HepG2 (cell line): Measurements from ENCODE around the gene FGF2. TPM values are rescaled to one million over a fixed set of nuclear protein-coding genes. Genes with fewer than 3 reads are reported as not detected.

Experiments
- ATAC-seq: fragments of 200-7000 bp; cut with Tn5 transposase; 3 replicates; pipeline ENCODE4 v1.9.1; 2020; ENCODE audit warnings: mild to moderate bottlenecking, moderate library complexity
- BruUV-seq: library from RNA; stranded (reverse); fragments of 400-500 nt; replicated peaks from 2 replicates; lab custom pipeline; 2021; lab: Mats Ljungman, UMichigan
- CTCF ChIA-PET: fragments of 300-600 bp; formaldehyde crosslinking; extraction: SDS; loops from one replicate; lab custom pipeline; 2021; ENCODE audit warnings: low total read pairs, inconsistent platforms, low intra/inter-chr PET ratio; lab: Yijun Ruan, JAX
- POLR2A ChIA-PET: fragments of 350-600 bp; sonication (Branson Sonifier 250); formaldehyde crosslinking; loops from one replicate; lab custom pipeline; 2020; ENCODE audit warnings: antibody characterized with exemption, inconsistent platforms; lab: Yijun Ruan, JAX
- DNase-seq: peaks from one replicate; pipeline ENCODE4 v3.0.0-alpha.2; 2015; ENCODE audit warnings: low spot score
- FAIRE-seq: peaks from 3 replicates; lab custom pipeline; 2011; peaks lifted over from hg19 to GRCh38; lab: Jason Lieb, UNC
- H2AFZ ChIP-seq: one replicate; pipeline ENCODE4 v1.6.1; 2011; ENCODE audit warnings: low read length, inconsistent platforms
- H3K27ac ChIP-seq: fragments of 300-600 bp; 3 replicates; pipeline ENCODE4 v1.8.0; 2011; ENCODE audit warnings: mixed run types, mild to moderate bottlenecking, mixed read lengths, low read length, inconsistent platforms; ENCODE audit not compliant: insufficient read depth; ENCODE audit errors: extremely low read length
- H3K27me3 ChIP-seq, 2 experiments: fragments of 200-600 bp in 1 of 2; 2 replicates in 1 of 2; 3 replicates in 1 of 2; pipeline versions ENCODE4 v1.6.0 to v1.8.0; 2011; ENCODE audit warnings: low read length in 2 of 2, mild to moderate bottlenecking in 2 of 2, moderate library complexity in 2 of 2, inconsistent platforms in 1 of 2; ENCODE audit not compliant: insufficient read depth in 2 of 2, control insufficient read depth in 1 of 2
- H3K36me3 ChIP-seq, 2 experiments: fragments of 200-600 bp in 1 of 2; replicated peaks in 1 of 2; 2 replicates in 1 of 2; 3 replicates in 1 of 2; pipeline versions ENCODE4 v1.5.1 to v1.8.0; 2011; ENCODE audit warnings: low read length in 2 of 2, inconsistent platforms in 1 of 2; ENCODE audit not compliant: insufficient read depth in 2 of 2, control insufficient read depth in 1 of 2
- H3K4me1 ChIP-seq: 2 replicates; pipeline ENCODE4 v1.5.1; 2012; ENCODE audit warnings: low read length, inconsistent platforms; ENCODE audit not compliant: insufficient read depth
- H3K4me2 ChIP-seq: 2 replicates; pipeline ENCODE4 v1.6.0; 2011; ENCODE audit warnings: low read depth, low read length, inconsistent platforms
- H3K4me3 ChIP-seq, 3 experiments: fragments of 200-600 bp in 1 of 3; sonication (generic), shearing (Covaris generic) in 1 of 3; replicated peaks in 1 of 3; 2 replicates each; pipeline ENCODE4 v1.5.1; 2011 to 2016; ENCODE audit warnings: low read length in 3 of 3, inconsistent platforms in 2 of 3, low read depth in 2 of 3, mild to moderate bottlenecking in 2 of 3, control low read depth in 1 of 3, mixed read lengths in 1 of 3; ENCODE audit not compliant: insufficient read depth in 1 of 3
- H3K79me2 ChIP-seq: one replicate; pipeline ENCODE4 v1.6.1; 2011; ENCODE audit warnings: low read length, inconsistent platforms; ENCODE audit not compliant: insufficient read depth
- H3K9ac ChIP-seq: 2 replicates; pipeline ENCODE4 v1.6.0; 2011; ENCODE audit warnings: mild to moderate bottlenecking, low read depth, low read length, inconsistent platforms; ENCODE audit not compliant: insufficient read depth
- H3K9me3 ChIP-seq: 2 replicates; pipeline ENCODE4 v1.5.1; 2012; ENCODE audit warnings: mild to moderate bottlenecking, low read length
- H4K20me1 ChIP-seq: 2 replicates; pipeline ENCODE4 v1.6.0; 2011; ENCODE audit warnings: inconsistent platforms, mild to moderate bottlenecking, low read length, moderate library complexity; ENCODE audit not compliant: insufficient read depth
- BCL3 ChIP-seq: sonication (generic); formaldehyde crosslinking; IDR thresholded peaks from 2 replicates; pipeline ENCODE4 v1.5.1; 2020; ENCODE audit warnings: mild to moderate bottlenecking, missing genetic modification reagents, moderate library complexity
- ETV6 ChIP-seq: sonication (generic); formaldehyde crosslinking; conservative IDR thresholded peaks from 2 replicates; pipeline ENCODE4 v1.4.0; 2020; ENCODE audit warnings: missing genetic modification reagents
- PITX1 ChIP-seq: sonication (generic); formaldehyde crosslinking; IDR thresholded peaks from 2 replicates; pipeline ENCODE4 v1.5.1; 2020; ENCODE audit warnings: mild to moderate bottlenecking, missing genetic modification reagents
- TFAP4 ChIP-seq: sonication (generic); IDR thresholded peaks from 2 replicates; pipeline ENCODE4 v1.6.1; 2016; ENCODE audit warnings: low read depth, borderline replicate concordance
- ZNF101 ChIP-seq: sonication (generic); formaldehyde crosslinking; IDR thresholded peaks from 2 replicates; pipeline ENCODE4 v1.4.0; 2020; ENCODE audit warnings: mild to moderate bottlenecking, low read depth, missing genetic modification reagents, borderline replicate concordance
- ZNF12 ChIP-seq: sonication (generic); formaldehyde crosslinking; IDR thresholded peaks from 2 replicates; pipeline ENCODE4 v1.5.0; 2020; ENCODE audit warnings: missing genetic modification reagents
- ZNF20 ChIP-seq: sonication (generic); formaldehyde crosslinking; IDR thresholded peaks from 2 replicates; pipeline ENCODE4 v1.4.0; 2020; ENCODE audit warnings: mild to moderate bottlenecking, moderate library complexity, missing genetic modification reagents
- WGBS: methylation state at CpG from one replicate; pipeline ENCODE4 v1.1.6; 2017; ENCODE audit warnings: low lambda C conversion rate; 5-methylcytosine and 5-hydroxymethylcytosine counted together
- in situ Hi-C: cut with HindIII; loops from 2 replicates; pipeline ENCODE4 v1.10.0; 2017; ENCODE audit warnings: low pct_unique_long_range_greater_than_20kb; ENCODE audit not compliant: extremely low pct_ligation_motif_present
- intact Hi-C: fragments of 100-400 bp; cut with micrococcal nuclease; formaldehyde crosslinking; loops from one replicate; pipeline ENCODE4 v1.10.0; 2022; ENCODE audit not compliant: unreplicated experiment
- polyA plus RNA-seq, 8 experiments: library from polyadenylated mRNA; depleted of rRNA in 3 of 8; stranded (reverse) in 7 of 8; unstranded in 1 of 8; fragments of >200 nt; fragmentation: Illumina TruSeq in 4 of 8; extraction: Trizol in 4 of 8; gene quantifications; 2 replicates each; pipeline versions ENCODE4 v1.2.1 to v1.2.3, GENCODE V29; 2011 to 2016; ENCODE audit warnings: low read depth in 4 of 8, missing spikeins in 1 of 8, mixed read lengths in 1 of 8; ENCODE audit not compliant: insufficient read depth in 1 of 8
- total RNA-seq, 5 experiments: library from RNA; depleted of rRNA; stranded (reverse); fragments of >200 nt; fragmentation: Illumina TruSeq; extraction: Trizol; gene quantifications; 2 replicates each; pipeline ENCODE4 v1.2.3, GENCODE V29; 2016; ENCODE audit warnings: low read depth in 1 of 5
- TF ChIP-seq, protein P1 (sequence below): sonication (generic); formaldehyde crosslinking; IDR thresholded peaks from 2 replicates; pipeline ENCODE4 v1.4.0; 2020; ENCODE audit warnings: missing genetic modification reagents

FGF2 gene
- total and polyA plus RNA-seq, 2 of the 13 experiments (the other 11 are each of a cell fraction or from before 2014, with no cell fraction given), result 0.01 to 0.02 TPM

- FAIRE-seq (no peak), ATAC-seq (no peak), DNase-seq (no peak)
- no peaks in the 10 kb centered on the region; the same call in 1 of the 2 replicates for H4K20me1 ChIP-seq
- H3K9ac ChIP-seq, result no peak overlapping the region
- no peaks in the 10 kb centered on the region for H3K9me3 ChIP-seq
- TF ChIP-seq, protein P1, sequence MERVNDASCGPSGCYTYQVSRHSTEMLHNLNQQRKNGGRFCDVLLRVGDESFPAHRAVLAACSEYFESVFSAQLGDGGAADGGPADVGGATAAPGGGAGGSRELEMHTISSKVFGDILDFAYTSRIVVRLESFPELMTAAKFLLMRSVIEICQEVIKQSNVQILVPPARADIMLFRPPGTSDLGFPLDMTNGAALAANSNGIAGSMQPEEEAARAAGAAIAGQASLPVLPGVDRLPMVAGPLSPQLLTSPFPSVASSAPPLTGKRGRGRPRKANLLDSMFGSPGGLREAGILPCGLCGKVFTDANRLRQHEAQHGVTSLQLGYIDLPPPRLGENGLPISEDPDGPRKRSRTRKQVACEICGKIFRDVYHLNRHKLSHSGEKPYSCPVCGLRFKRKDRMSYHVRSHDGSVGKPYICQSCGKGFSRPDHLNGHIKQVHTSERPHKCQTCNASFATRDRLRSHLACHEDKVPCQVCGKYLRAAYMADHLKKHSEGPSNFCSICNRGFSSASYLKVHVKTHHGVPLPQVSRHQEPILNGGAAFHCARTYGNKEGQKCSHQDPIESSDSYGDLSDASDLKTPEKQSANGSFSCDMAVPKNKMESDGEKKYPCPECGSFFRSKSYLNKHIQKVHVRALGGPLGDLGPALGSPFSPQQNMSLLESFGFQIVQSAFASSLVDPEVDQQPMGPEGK, result no peak
- TF ChIP-seq ETV6 (CRISPR knock-in tag), result no peak
- TF ChIP-seq BCL3 (CRISPR knock-in tag), result no peak
- no peak for TF ChIP-seq ZNF12
- TF ChIP-seq TFAP4, result no peak
- TF ChIP-seq PITX1 (CRISPR knock-in tag), result no peak
- no peak for TF ChIP-seq ZNF101
- no peak for TF ChIP-seq ZNF20
- H3K79me2 ChIP-seq, result no peaks in the 10 kb centered on the region
- POLR2A ChIA-PET, result no interaction called here
- no peaks in the 10 kb centered on the region for H3K4me1 ChIP-seq
- in situ Hi-C loops (no loop called here), intact Hi-C loops (no loop called here)
- no peak overlapping the region for H2AFZ ChIP-seq
- BruUV-seq, result no TSS peak
- no peak overlapping the region for H3K4me3 ChIP-seq
- peaks cover 0 to 7% of the 10 kb centered on the region in 2 experiments; a peak in 3 of 5 replicates for H3K27me3 ChIP-seq
- H3K27ac ChIP-seq, result no peak overlapping the region
- H3K4me2 ChIP-seq, result no peak overlapping the region
- WGBS, result 83% methylated on average over 1 of the region's 1 CpG
- no peaks in the 10 kb centered on the region for H3K36me3 ChIP-seq
- CTCF ChIA-PET, result no interaction called here
Measured at GRCh38 chr4:122821092-122821491, 5.5 kb upstream of the FGF2 start.
